Astrocyte (in vitro differentiated cells and primary cell): ENCODE measurements around the gene KBTBD12. TPM values are rescaled to one million over a fixed set of nuclear protein-coding genes. Genes with fewer than 3 reads are reported as not detected.

ENCODE experiments used
- DNase-seq: peaks from one replicate; pipeline ENCODE4 v3.0.0-alpha.2; 2010; ENCODE audit warnings: low read depth
- FAIRE-seq: peaks from 2 replicates; lab custom pipeline; 2011; peaks lifted over from hg19 to GRCh38; lab: Jason Lieb, UNC
- H2AFZ ChIP-seq: 2 replicates; pipeline ENCODE4 v1.6.0; 2012; ENCODE audit warnings: low read depth, low read length, inconsistent platforms
- H3K27ac ChIP-seq: 2 replicates; pipeline ENCODE4 v1.5.1; 2011; ENCODE audit warnings: low read depth, low read length, inconsistent platforms
- H3K27me3 ChIP-seq: 2 replicates; pipeline ENCODE4 v1.6.0; 2011; ENCODE audit warnings: low read length, inconsistent platforms; ENCODE audit not compliant: insufficient read depth
- H3K36me3 ChIP-seq: 2 replicates; pipeline ENCODE4 v1.5.1; 2011; ENCODE audit warnings: low read length, inconsistent platforms; ENCODE audit not compliant: insufficient read depth
- H3K4me1 ChIP-seq: 2 replicates; pipeline ENCODE4 v1.5.1; 2011; ENCODE audit warnings: low read length, inconsistent platforms; ENCODE audit not compliant: insufficient read depth
- H3K4me2 ChIP-seq: 2 replicates; pipeline ENCODE4 v1.6.0; 2012; ENCODE audit warnings: low read length, inconsistent platforms
- H3K4me3 ChIP-seq: 2 replicates; pipeline ENCODE4 v1.5.1; 2011; ENCODE audit warnings: low read depth, mild to moderate bottlenecking, low read length, inconsistent platforms; ENCODE audit not compliant: insufficient read depth
- H3K79me2 ChIP-seq: 2 replicates; pipeline ENCODE4 v1.6.0; 2012; ENCODE audit warnings: mild to moderate bottlenecking, low read length, inconsistent platforms; ENCODE audit not compliant: insufficient read depth
- H3K9ac ChIP-seq: 2 replicates; pipeline ENCODE4 v1.6.0; 2012; ENCODE audit warnings: mild to moderate bottlenecking, low read length, inconsistent platforms
- H3K9me3 ChIP-seq: 2 replicates; pipeline ENCODE4 v1.5.1; 2012; ENCODE audit warnings: low read depth, mild to moderate bottlenecking, low read length, inconsistent platforms; ENCODE audit not compliant: insufficient read depth
- H4K20me1 ChIP-seq: 2 replicates; pipeline ENCODE4 v1.6.0; 2012; ENCODE audit warnings: low read length, inconsistent platforms; ENCODE audit not compliant: insufficient read depth
- H3K27ac Mint-ChIP-seq: one replicate; pipeline ENCODE4 v1.8.0; 2021; ENCODE audit warnings: mild to moderate bottlenecking, mixed read lengths; ENCODE audit not compliant: unreplicated experiment
- H3K27me3 Mint-ChIP-seq: one replicate; pipeline ENCODE4 v1.8.0; 2021; ENCODE audit warnings: low read depth, mixed read lengths; ENCODE audit not compliant: unreplicated experiment
- H3K36me3 Mint-ChIP-seq: one replicate; pipeline ENCODE4 v1.8.0; 2021; ENCODE audit warnings: low read depth, mixed read lengths; ENCODE audit not compliant: unreplicated experiment
- H3K4me1 Mint-ChIP-seq: one replicate; pipeline ENCODE4 v1.8.0; 2021; ENCODE audit warnings: low read depth, mixed read lengths; ENCODE audit not compliant: unreplicated experiment
- H3K4me3 Mint-ChIP-seq: one replicate; pipeline ENCODE4 v1.8.0; 2021; ENCODE audit warnings: mild to moderate bottlenecking, moderate library complexity, mixed read lengths; ENCODE audit not compliant: unreplicated experiment
- H3K9me3 Mint-ChIP-seq: one replicate; pipeline ENCODE4 v1.8.0; 2021; ENCODE audit warnings: mild to moderate bottlenecking, mixed read lengths; ENCODE audit not compliant: unreplicated experiment
- EZH2 ChIP-seq: IDR thresholded peaks from 2 replicates; pipeline ENCODE4 v1.6.1; 2012; ENCODE audit warnings: mild to moderate bottlenecking, low read length, inconsistent platforms; ENCODE audit not compliant: insufficient read depth
- total RNA-seq: library from RNA; stranded (reverse); gene quantifications from 2 replicates; pipeline ENCODE4 v1.2.1, GENCODE V29; 2021
- TF ChIP-seq, protein P1 (sequence below): IDR thresholded peaks from 2 replicates; pipeline ENCODE4 v1.5.1; 2011; ENCODE audit warnings: low read depth, mild to moderate bottlenecking, inconsistent platforms, low read length, moderate library complexity; ENCODE audit not compliant: insufficient read depth

The KBTBD12 gene
- total RNA-seq, 1 donor from 2014 or later = not detected

DNA sequence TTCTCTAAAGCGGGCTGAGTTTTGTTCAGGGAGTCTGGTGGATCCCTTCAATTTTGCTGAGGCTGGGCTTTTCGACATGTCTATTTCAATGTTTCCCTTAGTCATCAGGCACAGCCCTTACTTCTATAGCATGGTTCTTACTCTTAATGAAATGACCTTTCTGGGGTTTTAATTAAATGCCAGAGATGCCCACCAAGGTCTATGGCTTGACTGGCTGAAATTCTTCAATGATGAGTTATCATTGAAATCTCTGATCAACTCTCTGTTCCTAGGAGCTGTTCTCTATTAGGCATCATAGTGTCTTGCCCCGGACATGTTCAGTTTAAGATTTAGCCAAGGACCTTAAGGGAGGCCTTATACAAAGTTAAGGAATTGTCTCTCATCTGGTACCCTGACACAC, 33.4 kb upstream of the KBTBD12 start:
- DNase-seq (no peak), FAIRE-seq (no peak)
- Histone ChIP-seq H3K27me3 (no peaks in the 10 kb centered on the region), H3K36me3 (no peaks in the 10 kb centered on the region), H4K20me1 (no peaks in the 10 kb centered on the region), H3K9ac (no peak overlapping the region), H3K4me1 (no peaks in the 10 kb centered on the region), H3K27ac (no peak overlapping the region), H3K9me3 (no peaks in the 10 kb centered on the region), H3K4me3 (no peak overlapping the region), H3K79me2 (no peaks in the 10 kb centered on the region), H3K4me2 (no peak overlapping the region), H2AFZ (no peak overlapping the region)
- Mint-ChIP-seq H3K4me1 (peaks cover 10% of the 10 kb centered on the region), H3K36me3 (peaks cover 3% of the 10 kb centered on the region), H3K27me3 (no peaks in the 10 kb centered on the region), H3K9me3 (peaks cover 3% of the 10 kb centered on the region), H3K27ac (no peak overlapping the region), H3K4me3 (no peak overlapping the region)
- TF ChIP-seq, protein P1, sequence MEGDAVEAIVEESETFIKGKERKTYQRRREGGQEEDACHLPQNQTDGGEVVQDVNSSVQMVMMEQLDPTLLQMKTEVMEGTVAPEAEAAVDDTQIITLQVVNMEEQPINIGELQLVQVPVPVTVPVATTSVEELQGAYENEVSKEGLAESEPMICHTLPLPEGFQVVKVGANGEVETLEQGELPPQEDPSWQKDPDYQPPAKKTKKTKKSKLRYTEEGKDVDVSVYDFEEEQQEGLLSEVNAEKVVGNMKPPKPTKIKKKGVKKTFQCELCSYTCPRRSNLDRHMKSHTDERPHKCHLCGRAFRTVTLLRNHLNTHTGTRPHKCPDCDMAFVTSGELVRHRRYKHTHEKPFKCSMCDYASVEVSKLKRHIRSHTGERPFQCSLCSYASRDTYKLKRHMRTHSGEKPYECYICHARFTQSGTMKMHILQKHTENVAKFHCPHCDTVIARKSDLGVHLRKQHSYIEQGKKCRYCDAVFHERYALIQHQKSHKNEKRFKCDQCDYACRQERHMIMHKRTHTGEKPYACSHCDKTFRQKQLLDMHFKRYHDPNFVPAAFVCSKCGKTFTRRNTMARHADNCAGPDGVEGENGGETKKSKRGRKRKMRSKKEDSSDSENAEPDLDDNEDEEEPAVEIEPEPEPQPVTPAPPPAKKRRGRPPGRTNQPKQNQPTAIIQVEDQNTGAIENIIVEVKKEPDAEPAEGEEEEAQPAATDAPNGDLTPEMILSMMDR = no peak
- TF ChIP-seq EZH2 = no peak

DNA sequence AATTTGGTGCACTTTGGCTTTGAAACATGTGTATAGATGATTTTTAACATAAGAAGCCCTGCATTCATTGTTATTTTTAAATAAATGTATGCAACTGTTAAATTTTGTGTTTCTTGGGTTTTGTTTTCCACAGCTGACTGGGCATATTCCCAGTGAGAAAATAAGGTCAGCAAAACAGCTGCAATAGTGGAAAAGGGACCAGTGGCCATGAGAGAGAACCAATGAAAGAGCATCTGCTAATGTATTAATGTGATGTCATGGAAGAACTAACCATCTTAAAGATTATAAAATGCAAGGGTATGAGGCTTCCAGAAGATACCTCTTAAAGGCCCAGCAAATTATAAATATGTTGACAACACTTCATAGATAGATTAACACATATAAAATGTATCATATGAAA, 31.0 kb upstream of the KBTBD12 start:
- Mint-ChIP-seq H3K27ac (no peak overlapping the region), H3K27me3 (no peaks in the 10 kb centered on the region), H3K9me3 (peaks cover 3% of the 10 kb centered on the region), H3K4me3 (no peak overlapping the region), H3K36me3 (peaks cover 3% of the 10 kb centered on the region), H3K4me1 (peaks cover 27% of the 10 kb centered on the region)
- TF ChIP-seq EZH2 = no peak
- TF ChIP-seq, protein P1 = no peak
- H3K4me2 ChIP-seq = no peak overlapping the region
- no peak overlapping the region for H2AFZ ChIP-seq
- no peak for DNase-seq
- H3K79me2 ChIP-seq = no peaks in the 10 kb centered on the region
- no peaks in the 10 kb centered on the region for H3K36me3 ChIP-seq
- no peak overlapping the region for H3K9ac ChIP-seq
- H3K27ac ChIP-seq = no peak overlapping the region
- H3K27me3 ChIP-seq = no peaks in the 10 kb centered on the region
- H3K4me3 ChIP-seq = no peak overlapping the region
- FAIRE-seq = no peak
- no peaks in the 10 kb centered on the region for H4K20me1 ChIP-seq
- no peaks in the 10 kb centered on the region for H3K9me3 ChIP-seq
- H3K4me1 ChIP-seq = peaks cover 20% of the 10 kb centered on the region

DNA sequence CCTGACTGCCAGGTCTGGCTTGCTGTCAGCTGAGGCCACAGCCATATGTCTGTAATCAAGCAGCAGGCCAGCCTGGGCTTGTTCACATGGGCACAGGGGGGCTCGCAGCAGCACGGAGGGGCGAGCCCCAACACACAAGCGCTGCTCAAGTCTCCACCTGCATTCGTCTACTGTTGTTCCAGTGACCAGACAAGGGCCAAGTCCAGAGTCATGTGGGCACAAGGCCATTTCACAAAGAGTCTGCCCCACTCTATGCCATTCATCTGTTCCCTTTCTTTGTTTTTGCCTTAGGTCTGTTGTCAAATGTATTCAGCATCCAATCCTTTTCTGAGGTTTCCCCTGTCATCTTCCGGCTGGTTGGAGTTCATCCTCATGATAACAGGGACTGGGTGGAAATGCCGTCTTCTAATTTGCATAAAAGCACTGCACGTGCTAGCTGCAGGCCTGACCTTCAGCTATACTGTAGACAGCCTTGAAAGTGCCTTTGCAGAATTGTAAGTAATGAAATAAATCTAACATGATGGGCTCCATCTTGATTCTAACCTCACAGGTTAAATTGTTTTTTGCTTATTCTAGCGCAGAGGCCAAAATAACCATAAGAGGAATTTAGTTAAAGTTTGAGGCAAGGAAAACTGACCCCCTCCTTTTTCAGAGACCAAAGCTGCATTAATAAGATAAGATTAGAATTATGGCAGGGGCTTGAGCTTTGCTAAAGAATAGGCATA, 28.6 kb upstream of the KBTBD12 start:
- no peaks in the 10 kb centered on the region for H3K79me2 ChIP-seq
- H3K27me3 Mint-ChIP-seq = no peaks in the 10 kb centered on the region
- H3K27me3 ChIP-seq = no peaks in the 10 kb centered on the region
- no peak overlapping the region for H3K4me3 ChIP-seq
- peaks cover 1% of the 10 kb centered on the region for H3K36me3 Mint-ChIP-seq
- H3K9me3 ChIP-seq = peaks cover 11% of the 10 kb centered on the region
- H2AFZ ChIP-seq = no peak overlapping the region
- H3K27ac Mint-ChIP-seq = no peak overlapping the region
- TF ChIP-seq EZH2 = no peak
- TF ChIP-seq, protein P1 = no peak
- no peak overlapping the region for H3K9ac ChIP-seq
- FAIRE-seq = no peak
- peaks cover 12% of the 10 kb centered on the region for H3K9me3 Mint-ChIP-seq
- H3K4me1 ChIP-seq = peaks cover 30% of the 10 kb centered on the region
- no peaks in the 10 kb centered on the region for H4K20me1 ChIP-seq
- H3K4me3 Mint-ChIP-seq = no peak overlapping the region
- H3K36me3 ChIP-seq = no peaks in the 10 kb centered on the region
- no peak overlapping the region for H3K27ac ChIP-seq
- DNase-seq = no peak
- H3K4me2 ChIP-seq = no peak overlapping the region
- peaks cover 30% of the 10 kb centered on the region for H3K4me1 Mint-ChIP-seq
